Heart right ventricle (tissue), 16 donors: ENCODE data around the gene NGB. TPM values are rescaled to one million over a fixed set of nuclear protein-coding genes. Genes with fewer than 3 reads are reported as not detected.

Source experiments
- ATAC-seq, 8 donors: fragments of 200-7000 bp; cut with Tn5 transposase; one replicate each; pipeline ENCODE4 v1.9.1; 2020; ENCODE audit warnings: mild to moderate bottlenecking in 8 of 8, moderate library complexity in 8 of 8, moderate number of reproducible peaks in 1 of 8
- DNase-seq, 2 donors: peaks; one replicate each; pipeline ENCODE4 v3.0.0-alpha.2; 2020
- H3K27ac ChIP-seq, 10 donors: fragments of 200-600 bp; sonication (generic) in 2 of 10; one replicate each; pipeline versions ENCODE4 v1.5.0 to v1.8.0; 2020 to 2022; ENCODE audit warnings: mild to moderate bottlenecking in 3 of 10
- H3K27me3 ChIP-seq, 7 donors: fragments of 200-600 bp; one replicate each; pipeline ENCODE4 v1.8.0; 2021 to 2022; ENCODE audit warnings: mild to moderate bottlenecking in 2 of 7
- H3K36me3 ChIP-seq, 9 donors: fragments of 200-600 bp; sonication (generic) in 1 of 9; one replicate each; pipeline versions ENCODE4 v1.5.0 to v1.8.0; 2020 to 2022; ENCODE audit warnings: mild to moderate bottlenecking in 2 of 9
- H3K4me1 ChIP-seq, 9 donors: fragments of 200-600 bp; sonication (generic) in 1 of 9; one replicate each; pipeline versions ENCODE4 v1.5.0 to v1.8.0; 2020 to 2022; ENCODE audit warnings: mild to moderate bottlenecking in 4 of 9
- H3K4me3 ChIP-seq, 10 donors: fragments of 200-600 bp; sonication (generic) in 2 of 10; one replicate each; pipeline versions ENCODE4 v1.5.0 to v1.8.0; 2020 to 2022; ENCODE audit warnings: mild to moderate bottlenecking in 7 of 10, moderate library complexity in 2 of 10
- H3K9me3 ChIP-seq, 11 donors: fragments of 200-600 bp in 10 of 11; sonication (generic) in 2 of 11; one replicate each; pipeline versions ENCODE4 v1.5.0 to v1.8.0; 2013 to 2022; ENCODE audit warnings: mild to moderate bottlenecking in 2 of 11, control low read depth in 1 of 11, moderate library complexity in 1 of 11
- CTCF ChIP-seq, 9 donors: fragments of 200-600 bp; sonication (generic) in 2 of 9; IDR thresholded peaks; one replicate each; pipeline versions ENCODE4 v1.5.0 to v1.8.0; 2021 to 2022; ENCODE audit warnings: antibody characterized with exemption in 9 of 9, mild to moderate bottlenecking in 5 of 9, moderate library complexity in 1 of 9
- WGBS, 2 donors: extraction: QIAGEN DNeasy Blood & Tissue Kit; methylation state at CpG; one replicate each; pipeline ENCODE4 v1.1.7; 2013; ENCODE audit warnings: inconsistent platforms in 1 of 2; 5-methylcytosine and 5-hydroxymethylcytosine counted together
- intact Hi-C, 10 donors: fragments of 100-400 bp; cut with DNase I; formaldehyde crosslinking; loops; one replicate each; pipeline versions ENCODE4 v1.11.1 to v1.14.2; 2022
- polyA plus RNA-seq, 2 donors: library from polyadenylated mRNA; stranded (reverse); fragments of 200-250 nt; gene quantifications; one replicate each; pipeline ENCODE4 v1.2.3, GENCODE V29; 2013
- total RNA-seq, 10 donors: library from RNA; stranded (reverse); fragmentation: NEBNext Ultra II Directional in 3 of 10; extraction: Animal tissue kit (Norgen Biotek cat#: 25700) in 3 of 10; gene quantifications; one replicate each; pipeline versions ENCODE4 v1.2.1 to v1.2.4, GENCODE V29; 2021 to 2023
- donor health status: Arrhythmogenic right ventricular cardiomyopathy.
- donor health status: ischemic (EF 13 %, LVEDD 7.1; RV severe dilation, severe dysfunction).
- donor health status: healthy with polysubstance abuse.
- donor health status: DM: no; HTN: yes; CAD: no.
- donor health status: DM: no; HTN: no; CAD: no.
- donor health status: ischemic (EF 25% LVEDD 6.9; RV normal size, moderate dysfunction).
- donor health status: ischemic (EF 25% LVEDD 5.7; RV mildly dilated, moderate dysfunction).
- donor health status: healthy.
- donor health status: DM: yes; HTN: yes; CAD: no.
- donor health status: Ischemic cardiomyopathy.
- donor health status: ischemic (EF 35%, LVEDD 5.7; RV mildly dilated, moderate dysfunction).
- donor health status: nonischemic (EF 11% LVEDD 7.7; RV severe dilation, severe dysfunction).
- donor health status: DM: yes; HTN: yes; CAD: no.
- donor health status: PGD.
- donor health status: ischemic (EF 29% LVEDD 5.4; RV normal size, mild dysfunction).
- donor health status: nonischemic (EF 23%, LVEDD 6.1; RV moderate dilation, normal function).

NGB gene
- total and polyA plus RNA-seq, 12 donors = not detected

DNA sequence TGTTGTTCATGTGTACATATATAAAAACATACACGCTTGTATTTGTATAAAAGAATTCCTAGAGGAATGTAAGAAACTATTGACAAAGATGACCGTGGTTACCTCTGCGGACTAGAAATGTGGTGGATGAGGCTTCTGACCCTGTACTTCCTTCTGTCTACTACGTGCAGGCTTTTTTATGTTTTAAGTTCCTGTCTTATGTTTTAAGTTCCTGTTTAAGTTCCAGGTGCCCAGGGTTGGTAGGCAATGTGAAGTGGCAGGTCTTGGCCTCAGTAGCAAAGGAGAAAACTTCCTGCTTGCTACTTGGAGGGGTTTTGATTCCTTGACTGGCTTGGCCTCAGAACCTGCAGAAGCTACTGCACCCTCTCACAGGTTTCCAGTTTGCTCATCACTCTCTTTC is 38.1 kb upstream of the NGB start:
- no peak for ATAC-seq
- DNase-seq = no peak
- H3K27me3 ChIP-seq = no peaks in the 10 kb centered on the region
- H3K9me3 ChIP-seq = no peaks in the 10 kb centered on the region
- peaks cover 0 to 33% (median 6%) of the 10 kb centered on the region in 9 donors for H3K36me3 ChIP-seq
- peaks cover 0 to 25% (median 8%) of the 10 kb centered on the region in 9 donors for H3K4me1 ChIP-seq
- H3K4me3 ChIP-seq = no peak overlapping the region
- intact Hi-C loops = loop anchor here in 4 of 10 donors (10.0 kb wide), 3 partner anchors 154 to 246 kb away; no protein-coding TSS in a partner anchor
- no peak for TF ChIP-seq CTCF (IDR thresholded peaks at IDR 0.05)
- WGBS, 2 donors = 83 to 84% methylated on average over 4 of the region's 4 CpGs
- no peak overlapping the region for H3K27ac ChIP-seq

GRCh38 chr14:77306851-77307496 is 36.0 kb upstream of the NGB start:
- Histone ChIP-seq H3K4me1 (peaks cover 0 to 29% (median 4%) of the 10 kb centered on the region in 9 donors), H3K27ac (no peak overlapping the region), H3K27me3 (no peaks in the 10 kb centered on the region), H3K4me3 (no peak overlapping the region), H3K36me3 (peaks cover 0 to 52% (median 9%) of the 10 kb centered on the region in 9 donors), H3K9me3 (no peaks in the 10 kb centered on the region)
- TF ChIP-seq CTCF (IDR thresholded peaks at IDR 0.05) = no peak
- 71 to 81% methylated on average over 3 of the region's 3 CpGs for WGBS, 2 donors
- DNase-seq = no peak
- peak in 4 of 8 donors; percentile 22 to 54 (median 41) for ATAC-seq
- intact Hi-C loops = loop anchor here in 4 of 10 donors (10.0 kb wide), 3 partner anchors 152 to 248 kb away; no protein-coding TSS in a partner anchor

GRCh38 chr14:77306416-77306815 is 35.4 kb upstream of the NGB start:
- TF ChIP-seq CTCF (IDR thresholded peaks at IDR 0.05) = no peak
- Histone ChIP-seq H3K4me1 (peaks cover 0 to 33% (median 4%) of the 10 kb centered on the region in 9 donors), H3K36me3 (peaks cover 0 to 54% (median 9%) of the 10 kb centered on the region in 9 donors), H3K27ac (no peak overlapping the region), H3K4me3 (no peak overlapping the region), H3K27me3 (no peaks in the 10 kb centered on the region), H3K9me3 (no peaks in the 10 kb centered on the region)
- no peak for DNase-seq
- 65 to 88% methylated on average over 3 of the region's 3 CpGs for WGBS, 2 donors
- intact Hi-C loops = loop anchor here in 4 of 10 donors (10.0 kb wide), 3 partner anchors 152 to 248 kb away; no protein-coding TSS in a partner anchor
- ATAC-seq = no peak

GRCh38 chr14:77305696-77306095 is 34.7 kb upstream of the NGB start:
- DNase-seq (no peak), ATAC-seq (no peak)
- Histone ChIP-seq H3K27me3 (no peaks in the 10 kb centered on the region), H3K27ac (no peak overlapping the region), H3K4me1 (peaks cover 0 to 36% (median 4%) of the 10 kb centered on the region in 9 donors), H3K36me3 (peaks cover 0 to 57% (median 9%) of the 10 kb centered on the region in 9 donors), H3K4me3 (no peak overlapping the region), H3K9me3 (no peaks in the 10 kb centered on the region)
- no peak for TF ChIP-seq CTCF (IDR thresholded peaks at IDR 0.05)
- intact Hi-C loops = loop anchor here in 4 of 10 donors (10.0 kb wide), 3 partner anchors 151 to 249 kb away; no protein-coding TSS in a partner anchor
- 84 to 89% methylated on average over 4 of the region's 4 CpGs for WGBS, 2 donors
